GDM1 (cell line): ENCODE data around the gene MMP20.

Experiments used
- DNase-seq: peaks from one replicate; lab custom pipeline; 2025; lab: John Stamatoyannopoulos, UW

Gene MMP20

GRCh38 chr11:102623128-102623527 lies 2.0 kb downstream of the MMP20 start:
- DNase-seq, result no peak

- no peak for DNase-seq
Observed at GRCh38 chr11:102622258-102622657, 2.9 kb downstream of the MMP20 start.

GRCh38 chr11:102620818-102621561 lies 4.1 kb downstream of the MMP20 start:
- no peak for DNase-seq

GRCh38 chr11:102620179-102620578 lies 5.0 kb downstream of the MMP20 start:
- DNase-seq, result no peak

GRCh38 chr11:102617466-102618008 lies 7.6 kb downstream of the MMP20 start:
- no peak for DNase-seq

GRCh38 chr11:102615894-102616432 lies 9.2 kb downstream of the MMP20 start:
- no peak for DNase-seq

GRCh38 chr11:102615077-102615893 lies 9.8 kb downstream of the MMP20 start:
- DNase-seq, result no peak

GRCh38 chr11:102614485-102614884 lies 10.6 kb downstream of the MMP20 start:
- DNase-seq, result no peak

- DNase-seq, result no peak
Observed at GRCh38 chr11:102614031-102614430, 11.1 kb downstream of the MMP20 start.

- no peak for DNase-seq
Observed at GRCh38 chr11:102613450-102613849, 11.7 kb downstream of the MMP20 start.

- DNase-seq, result no peak
Observed at GRCh38 chr11:102611291-102611690, 13.8 kb downstream of the MMP20 start.

- no peak for DNase-seq
Observed at GRCh38 chr11:102610200-102610599, 14.9 kb downstream of the MMP20 start.

GRCh38 chr11:102608699-102609098 lies 16.4 kb downstream of the MMP20 start:
- DNase-seq, result no peak

GRCh38 chr11:102604875-102605274 lies 20.3 kb downstream of the MMP20 start:
- no peak for DNase-seq

- no peak for DNase-seq
Observed at GRCh38 chr11:102604011-102604410, 21.1 kb downstream of the MMP20 start.

- no peak for DNase-seq
Observed at GRCh38 chr11:102603576-102603975, 21.6 kb downstream of the MMP20 start.

GRCh38 chr11:102603091-102603490 lies 22.0 kb downstream of the MMP20 start:
- DNase-seq, result no peak

GRCh38 chr11:102600666-102601065 lies 24.5 kb downstream of the MMP20 start:
- no peak for DNase-seq

GRCh38 chr11:102599642-102600261 lies 25.4 kb downstream of the MMP20 start:
- DNase-seq, result no peak

- no peak for DNase-seq
Observed at GRCh38 chr11:102598272-102598671, 26.9 kb downstream of the MMP20 start.

GRCh38 chr11:102596578-102596977 lies 28.6 kb downstream of the MMP20 start:
- DNase-seq, result no peak
